SK-N-SH (cell line): Measurements from ENCODE around the gene NSUN2.

Experiments used
- CHD2 ChIP-seq: fragments of 150-350 bp; IDR thresholded peaks from 2 replicates; pipeline ENCODE4 v1.6.1; 2018; ENCODE audit warnings: low read length; ENCODE audit not compliant: partially characterized antibody
- MXI1 ChIP-seq: IDR thresholded peaks from 2 replicates; pipeline ENCODE4 v1.6.1; 2012; ENCODE audit warnings: mild to moderate bottlenecking, low read depth, low read length, improper control_type of control experiment
- TAF1 ChIP-seq: IDR thresholded peaks from 2 replicates; pipeline ENCODE4 v1.6.1; 2012; ENCODE audit warnings: low read depth, mild to moderate bottlenecking, low read length, moderate library complexity, borderline replicate concordance
- TF ChIP-seq, protein P1 (sequence below): fragments of 200-600 bp; sonication (generic); IDR thresholded peaks from 2 replicates; pipeline ENCODE4 v1.6.1; 2017; ENCODE audit warnings: antibody characterized with exemption, mild to moderate bottlenecking, moderate library complexity
- TF ChIP-seq, protein P2 (sequence below): IDR thresholded peaks from 2 replicates; pipeline ENCODE4 v1.6.1; 2012; ENCODE audit warnings: mild to moderate bottlenecking, low read depth, low read length, moderate library complexity
- TF ChIP-seq, protein P3 (sequence below): IDR thresholded peaks from 2 replicates; pipeline ENCODE4 v1.4.0; 2012; ENCODE audit warnings: low read depth

DNA sequence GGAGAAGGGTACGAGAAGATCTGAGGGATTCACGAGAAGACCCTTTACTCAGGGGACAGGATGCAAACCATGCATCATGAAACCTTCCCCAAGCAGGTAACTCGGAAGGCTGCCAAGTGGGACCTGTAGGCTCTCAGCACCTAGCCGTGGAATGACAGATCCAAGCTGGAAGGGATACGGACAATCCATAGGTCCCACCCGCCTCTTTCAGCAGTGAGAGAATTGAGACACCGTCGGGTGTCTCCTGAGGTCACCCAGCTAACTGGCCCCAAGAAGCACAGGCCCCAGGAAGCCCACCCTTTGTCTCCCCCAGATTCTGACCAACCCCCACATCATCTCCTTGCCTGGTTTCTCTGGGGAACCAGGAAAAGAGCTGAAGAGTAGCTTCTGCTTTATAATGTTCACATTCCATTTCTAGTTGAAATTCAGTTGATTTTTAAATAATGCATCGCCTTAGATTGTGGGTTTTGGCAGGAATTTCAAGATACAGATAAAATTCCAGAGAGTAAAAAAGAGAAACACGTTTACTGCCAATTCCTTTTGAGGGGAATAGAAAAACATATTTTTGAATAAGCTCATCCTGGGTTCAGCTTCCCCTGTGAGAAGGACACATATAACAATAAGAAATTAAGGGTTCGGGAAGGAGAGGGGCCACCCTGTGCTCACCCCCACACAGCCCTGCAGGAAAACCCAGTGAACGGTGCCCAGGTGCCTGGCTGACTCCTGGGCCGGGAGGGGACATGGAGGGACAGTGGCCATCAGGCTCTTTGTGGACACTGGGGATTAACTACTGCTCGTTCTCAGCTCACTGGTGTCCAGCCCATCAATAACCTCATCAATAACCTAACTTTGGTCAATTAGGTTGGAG is 51.1 kb downstream of the NSUN2 start:
- TF ChIP-seq, protein P1, sequence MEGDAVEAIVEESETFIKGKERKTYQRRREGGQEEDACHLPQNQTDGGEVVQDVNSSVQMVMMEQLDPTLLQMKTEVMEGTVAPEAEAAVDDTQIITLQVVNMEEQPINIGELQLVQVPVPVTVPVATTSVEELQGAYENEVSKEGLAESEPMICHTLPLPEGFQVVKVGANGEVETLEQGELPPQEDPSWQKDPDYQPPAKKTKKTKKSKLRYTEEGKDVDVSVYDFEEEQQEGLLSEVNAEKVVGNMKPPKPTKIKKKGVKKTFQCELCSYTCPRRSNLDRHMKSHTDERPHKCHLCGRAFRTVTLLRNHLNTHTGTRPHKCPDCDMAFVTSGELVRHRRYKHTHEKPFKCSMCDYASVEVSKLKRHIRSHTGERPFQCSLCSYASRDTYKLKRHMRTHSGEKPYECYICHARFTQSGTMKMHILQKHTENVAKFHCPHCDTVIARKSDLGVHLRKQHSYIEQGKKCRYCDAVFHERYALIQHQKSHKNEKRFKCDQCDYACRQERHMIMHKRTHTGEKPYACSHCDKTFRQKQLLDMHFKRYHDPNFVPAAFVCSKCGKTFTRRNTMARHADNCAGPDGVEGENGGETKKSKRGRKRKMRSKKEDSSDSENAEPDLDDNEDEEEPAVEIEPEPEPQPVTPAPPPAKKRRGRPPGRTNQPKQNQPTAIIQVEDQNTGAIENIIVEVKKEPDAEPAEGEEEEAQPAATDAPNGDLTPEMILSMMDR: no peak
- TF ChIP-seq, protein P2, sequence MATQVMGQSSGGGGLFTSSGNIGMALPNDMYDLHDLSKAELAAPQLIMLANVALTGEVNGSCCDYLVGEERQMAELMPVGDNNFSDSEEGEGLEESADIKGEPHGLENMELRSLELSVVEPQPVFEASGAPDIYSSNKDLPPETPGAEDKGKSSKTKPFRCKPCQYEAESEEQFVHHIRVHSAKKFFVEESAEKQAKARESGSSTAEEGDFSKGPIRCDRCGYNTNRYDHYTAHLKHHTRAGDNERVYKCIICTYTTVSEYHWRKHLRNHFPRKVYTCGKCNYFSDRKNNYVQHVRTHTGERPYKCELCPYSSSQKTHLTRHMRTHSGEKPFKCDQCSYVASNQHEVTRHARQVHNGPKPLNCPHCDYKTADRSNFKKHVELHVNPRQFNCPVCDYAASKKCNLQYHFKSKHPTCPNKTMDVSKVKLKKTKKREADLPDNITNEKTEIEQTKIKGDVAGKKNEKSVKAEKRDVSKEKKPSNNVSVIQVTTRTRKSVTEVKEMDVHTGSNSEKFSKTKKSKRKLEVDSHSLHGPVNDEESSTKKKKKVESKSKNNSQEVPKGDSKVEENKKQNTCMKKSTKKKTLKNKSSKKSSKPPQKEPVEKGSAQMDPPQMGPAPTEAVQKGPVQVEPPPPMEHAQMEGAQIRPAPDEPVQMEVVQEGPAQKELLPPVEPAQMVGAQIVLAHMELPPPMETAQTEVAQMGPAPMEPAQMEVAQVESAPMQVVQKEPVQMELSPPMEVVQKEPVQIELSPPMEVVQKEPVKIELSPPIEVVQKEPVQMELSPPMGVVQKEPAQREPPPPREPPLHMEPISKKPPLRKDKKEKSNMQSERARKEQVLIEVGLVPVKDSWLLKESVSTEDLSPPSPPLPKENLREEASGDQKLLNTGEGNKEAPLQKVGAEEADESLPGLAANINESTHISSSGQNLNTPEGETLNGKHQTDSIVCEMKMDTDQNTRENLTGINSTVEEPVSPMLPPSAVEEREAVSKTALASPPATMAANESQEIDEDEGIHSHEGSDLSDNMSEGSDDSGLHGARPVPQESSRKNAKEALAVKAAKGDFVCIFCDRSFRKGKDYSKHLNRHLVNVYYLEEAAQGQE: no peak
- TF ChIP-seq TAF1 (no peak), CHD2 (no peak), MXI1 (no peak)
- TF ChIP-seq, protein P3, sequence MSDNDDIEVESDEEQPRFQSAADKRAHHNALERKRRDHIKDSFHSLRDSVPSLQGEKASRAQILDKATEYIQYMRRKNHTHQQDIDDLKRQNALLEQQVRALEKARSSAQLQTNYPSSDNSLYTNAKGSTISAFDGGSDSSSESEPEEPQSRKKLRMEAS: no peak
